Activated T-cell treated with anti-CD3 and anti-CD28 coated beads for 1 hour (primary cell): ENCODE measurements around the gene WASF3.

ENCODE experiments used
- DNase-seq: peaks from one replicate; pipeline ENCODE4 v3.0.0-alpha.2; 2020; ENCODE audit warnings: low read depth

The WASF3 gene

GRCh38 chr13:26557393-26558073 is at the start of gene WASF3:
Gene WASF3 (plus strand): TSS chr13:26557683. CDS start chr13:26642271, 84,588 bp downstream.
- DNase-seq, result no peak

GRCh38 chr13:26508885-26509284 is 48.6 kb upstream of the WASF3 start:
- no peak for DNase-seq

GRCh38 chr13:26509491-26509890 is 48.0 kb upstream of the WASF3 start:
- no peak for DNase-seq

GRCh38 chr13:26513931-26514330 is 43.6 kb upstream of the WASF3 start:
- DNase-seq, result no peak

- DNase-seq, result no peak
Measured at GRCh38 chr13:26515721-26516120, 41.8 kb upstream of the WASF3 start.

- no peak for DNase-seq
Measured at GRCh38 chr13:26517936-26518335, 39.5 kb upstream of the WASF3 start.

GRCh38 chr13:26518451-26518959 is 39.0 kb upstream of the WASF3 start:
- DNase-seq, result no peak

GRCh38 chr13:26522571-26522970 is 34.9 kb upstream of the WASF3 start:
- DNase-seq, result no peak

- no peak for DNase-seq
Measured at GRCh38 chr13:26523007-26523406, 34.5 kb upstream of the WASF3 start.

- DNase-seq, result no peak
Measured at GRCh38 chr13:26525528-26525927, 32.0 kb upstream of the WASF3 start.

- DNase-seq, result no peak
Measured at GRCh38 chr13:26526702-26527216, 30.7 kb upstream of the WASF3 start.

GRCh38 chr13:26528527-26528926 is 29.0 kb upstream of the WASF3 start:
- DNase-seq, result no peak

GRCh38 chr13:26529441-26529840 is 28.0 kb upstream of the WASF3 start:
- DNase-seq, result peak; percentile 5

- no peak for DNase-seq
Measured at GRCh38 chr13:26531742-26532141, 25.7 kb upstream of the WASF3 start.

GRCh38 chr13:26534036-26534726 is 23.3 kb upstream of the WASF3 start:
- DNase-seq, result no peak

GRCh38 chr13:26538363-26539317 is 18.8 kb upstream of the WASF3 start:
- no peak for DNase-seq

- DNase-seq, result no peak
Measured at GRCh38 chr13:26539738-26540292, 17.7 kb upstream of the WASF3 start.

- no peak for DNase-seq
Measured at GRCh38 chr13:26540334-26540733, 17.1 kb upstream of the WASF3 start.

GRCh38 chr13:26541041-26541440 is 16.4 kb upstream of the WASF3 start:
- no peak for DNase-seq

GRCh38 chr13:26541678-26542568 is 15.6 kb upstream of the WASF3 start:
- DNase-seq, result no peak

GRCh38 chr13:26544707-26545106 is 12.8 kb upstream of the WASF3 start:
- DNase-seq, result no peak
